NCI-H146 treated with DMSO at 0.1 percent for 48 hours (cell line): ENCODE results near the gene U2SURP.
A peak's percentile ranks its signal among the peaks of the same experiment; 100 is the strongest.
"Not testable (repeated sequence)": the region's sequence is repeated elsewhere in the genome, so short reads cannot be mapped to it uniquely, and the experiment has no call there.

ENCODE experiments used
- DNase-seq: peaks from one replicate; lab custom pipeline; 2025; ENCODE audit not compliant: unreplicated experiment; lab: John Stamatoyannopoulos, UW

U2SURP gene

DNA sequence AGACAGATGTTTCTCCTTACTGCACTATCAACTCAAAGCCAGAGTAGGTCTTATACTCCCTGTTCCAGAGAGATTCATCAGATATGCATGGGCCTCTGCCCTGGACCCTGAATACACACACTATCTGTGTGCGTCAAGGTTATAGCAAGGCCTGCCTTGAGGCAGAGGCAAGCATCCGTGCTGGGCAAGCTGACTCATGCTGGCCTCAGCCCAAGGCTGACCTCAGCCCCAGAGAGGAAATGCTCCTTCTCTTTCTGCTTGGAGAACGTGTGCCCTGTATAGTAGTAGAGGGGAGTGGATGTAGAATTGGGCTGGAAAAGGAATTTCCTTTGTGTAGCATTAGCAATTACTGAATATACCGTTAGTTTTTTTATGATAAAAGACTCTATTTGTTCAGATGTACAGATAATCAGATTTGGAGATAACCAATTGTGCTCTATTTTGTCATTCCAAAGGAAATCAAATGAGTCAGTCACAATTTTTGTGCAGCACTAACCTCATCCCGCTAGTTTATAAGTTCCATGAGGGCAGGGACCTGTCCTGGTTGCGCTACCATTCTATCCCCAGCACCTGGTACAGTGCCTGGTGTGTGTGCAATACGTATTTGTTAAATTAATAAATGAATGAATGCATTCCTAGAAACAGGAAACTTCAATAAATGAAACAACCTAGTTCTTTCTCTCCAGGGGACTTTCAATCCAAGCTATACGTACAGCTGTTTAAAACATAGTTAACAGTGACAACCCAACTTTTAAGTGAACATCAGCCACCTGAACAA is 24.6 kb upstream of the U2SURP start:
- no peak for DNase-seq

DNA sequence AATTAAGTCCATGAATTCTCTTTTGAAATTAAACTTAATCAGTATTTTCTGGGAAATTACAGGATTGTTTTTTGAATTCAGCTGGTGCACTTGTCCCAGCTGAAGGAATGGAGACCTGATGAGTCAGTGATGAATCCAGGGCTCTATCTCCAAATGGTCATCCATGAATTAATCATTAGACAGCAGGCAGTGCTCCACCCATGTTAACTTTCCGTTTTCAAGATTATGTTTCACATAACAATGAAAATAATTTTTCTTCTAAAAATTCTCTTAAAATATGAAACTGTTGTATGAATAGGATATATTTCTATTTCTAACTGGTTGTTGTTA is 24.0 kb upstream of the U2SURP start:
- DNase-seq = no peak

DNA sequence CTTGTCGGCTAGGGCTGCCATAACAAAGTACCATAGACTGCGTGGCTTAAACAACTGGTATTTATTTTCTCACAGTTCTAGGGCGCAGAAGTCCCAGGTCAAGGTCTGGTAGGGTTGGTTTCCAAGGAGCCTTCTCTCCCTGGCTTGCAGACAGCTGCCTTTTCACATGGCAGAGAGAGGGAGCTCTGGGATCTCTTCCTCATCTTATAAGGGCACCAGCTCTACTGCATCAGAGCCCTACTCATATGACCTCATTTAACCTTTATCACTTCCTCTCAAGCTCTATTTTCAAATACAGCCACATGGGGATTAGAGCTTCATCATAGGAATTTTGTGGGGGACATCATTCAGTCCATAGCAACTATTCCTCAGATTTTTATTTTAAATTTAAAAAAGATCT is 20.3 kb upstream of the U2SURP start:
- no peak for DNase-seq

DNA sequence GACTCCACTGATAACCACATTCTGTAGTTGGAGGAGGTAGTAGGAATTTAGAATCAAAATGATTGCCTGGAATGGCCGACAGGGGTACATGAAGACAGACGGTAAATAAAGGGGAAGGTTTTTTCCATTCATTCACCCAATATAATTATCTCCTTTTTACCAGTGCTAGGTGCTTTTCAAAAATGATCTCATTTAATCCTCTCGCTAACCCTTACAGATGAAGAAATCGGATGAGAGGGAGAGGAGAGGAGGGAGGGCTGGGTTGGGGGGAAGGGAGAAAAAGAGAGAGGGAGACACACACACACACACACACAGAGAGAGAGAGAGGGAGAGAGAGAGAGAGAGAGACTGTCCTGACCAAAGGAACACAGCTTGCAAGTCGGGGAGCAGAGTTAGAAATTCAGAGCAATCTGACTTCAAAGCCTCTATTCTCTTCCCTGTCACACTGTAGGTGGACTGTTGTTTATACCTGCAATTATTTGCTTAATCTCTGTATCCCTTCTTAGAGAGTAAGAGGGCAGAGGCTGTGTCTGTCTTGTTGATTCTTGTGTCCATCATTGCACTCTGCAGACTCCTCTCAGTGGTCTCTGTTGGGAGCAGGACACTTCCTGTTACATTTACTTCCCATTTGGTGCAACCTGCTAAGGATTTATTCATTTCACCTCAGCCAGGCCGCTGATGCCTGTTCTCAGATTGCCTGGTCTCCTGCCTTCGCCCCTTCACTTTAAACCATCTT is 19.2 kb upstream of the U2SURP start:
- no peak for DNase-seq

DNA sequence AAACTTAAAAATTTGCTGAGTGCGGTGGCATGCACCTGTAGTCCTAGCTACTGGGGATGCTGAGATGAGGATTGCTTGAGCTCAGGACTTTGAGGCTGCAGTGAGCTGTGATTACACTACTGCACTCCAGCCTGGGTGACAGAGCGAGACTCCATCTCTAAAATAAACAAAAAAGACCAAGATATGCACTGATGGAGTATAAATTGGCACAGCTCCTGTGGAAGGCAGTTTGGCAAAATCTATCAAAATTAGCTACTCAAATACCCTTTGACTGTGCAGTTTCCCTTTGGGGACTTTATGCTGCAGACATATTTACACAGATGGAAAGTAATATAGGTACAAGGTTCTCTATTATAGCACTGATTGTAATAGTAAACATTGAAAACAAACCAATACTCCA is 18.1 kb upstream of the U2SURP start:
- DNase-seq = no peak

DNA sequence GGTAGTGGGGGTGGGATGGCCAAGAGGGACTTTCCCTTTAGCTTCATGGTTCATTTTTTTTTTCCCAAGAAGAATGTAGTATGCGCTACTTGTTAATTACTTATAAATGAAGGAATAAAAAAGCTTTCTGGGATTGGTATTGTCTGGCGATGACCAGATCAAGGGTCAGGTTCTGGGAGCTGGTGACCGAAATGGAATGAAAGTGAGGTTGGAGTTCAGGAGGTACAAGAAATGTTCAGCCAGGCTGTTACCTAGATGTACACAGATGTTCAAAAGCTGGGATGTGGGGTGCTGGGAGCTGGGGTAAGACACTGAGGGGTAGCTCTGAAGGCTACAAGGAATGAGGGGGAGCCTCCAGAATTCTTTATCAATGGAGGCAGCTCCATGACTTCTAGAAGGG is 17.1 kb upstream of the U2SURP start:
- DNase-seq = no peak

DNA sequence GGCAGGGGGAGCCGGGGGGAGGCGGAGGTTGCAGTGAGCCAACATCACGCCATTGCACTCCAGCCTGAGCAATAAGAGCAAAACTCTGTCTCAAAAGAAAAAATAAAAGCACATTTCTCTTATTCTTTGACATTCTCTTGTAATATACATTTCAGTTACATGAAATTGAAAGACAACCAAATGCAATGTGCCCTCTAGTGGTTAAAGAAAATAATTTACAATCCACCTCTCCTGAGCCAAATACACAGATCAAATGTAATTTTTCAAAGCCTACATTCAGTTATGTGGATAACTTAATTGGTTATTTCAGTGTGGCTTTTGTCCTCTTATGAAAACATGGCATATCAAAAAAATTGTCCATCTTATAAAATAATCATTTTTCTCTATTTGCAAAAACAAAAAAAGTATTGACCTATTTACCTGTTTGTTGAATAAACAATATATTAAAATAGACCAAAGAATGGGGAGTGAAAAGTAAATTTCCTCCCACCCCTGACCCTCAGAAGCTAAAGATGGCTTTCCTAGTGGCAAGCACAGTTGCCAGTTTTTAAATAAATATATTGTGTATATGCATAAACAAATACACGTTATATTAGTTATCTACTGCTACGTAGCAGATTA is 14.2 kb upstream of the U2SURP start:
- DNase-seq = peak; percentile 67

DNA sequence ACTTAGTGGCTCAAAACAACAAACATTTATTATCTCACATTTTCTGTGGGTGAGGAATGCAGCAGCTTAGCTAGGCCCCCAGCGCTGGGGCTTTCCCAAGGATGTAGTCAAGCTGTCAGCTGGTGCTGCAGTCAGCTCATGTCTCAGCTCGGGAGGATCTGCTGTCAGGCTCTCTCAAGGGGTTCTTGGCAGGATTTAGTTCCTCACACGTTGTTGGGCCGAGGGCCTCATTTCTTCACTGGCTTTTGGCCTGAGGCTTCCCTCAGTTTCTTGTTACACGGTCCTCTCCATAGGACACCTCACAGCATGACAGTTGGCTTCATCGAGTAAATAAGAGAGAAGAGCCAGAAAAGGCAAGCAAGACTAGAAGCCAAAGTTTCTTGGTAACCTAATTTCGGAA is 13.7 kb upstream of the U2SURP start:
- no peak for DNase-seq

DNA sequence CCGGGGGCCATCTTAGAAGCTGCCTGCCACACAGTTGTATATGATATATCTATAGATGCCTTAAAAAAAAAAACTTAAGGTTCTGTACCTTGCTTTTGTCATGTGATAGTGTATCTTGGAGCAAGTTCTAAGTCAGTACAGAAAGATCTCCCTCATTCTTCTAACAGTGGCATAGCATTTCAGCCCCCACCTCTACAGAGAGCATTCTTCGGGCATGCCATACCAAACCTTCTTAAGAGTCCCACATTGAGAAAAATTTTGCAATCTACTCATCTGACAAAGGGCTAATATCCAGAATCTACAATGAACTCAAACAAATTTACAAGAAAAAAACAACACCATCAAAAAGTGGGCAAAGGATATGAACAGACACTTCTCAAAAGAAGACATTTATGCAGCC is 13.1 kb upstream of the U2SURP start:
- not testable (repeated sequence) for DNase-seq

DNA sequence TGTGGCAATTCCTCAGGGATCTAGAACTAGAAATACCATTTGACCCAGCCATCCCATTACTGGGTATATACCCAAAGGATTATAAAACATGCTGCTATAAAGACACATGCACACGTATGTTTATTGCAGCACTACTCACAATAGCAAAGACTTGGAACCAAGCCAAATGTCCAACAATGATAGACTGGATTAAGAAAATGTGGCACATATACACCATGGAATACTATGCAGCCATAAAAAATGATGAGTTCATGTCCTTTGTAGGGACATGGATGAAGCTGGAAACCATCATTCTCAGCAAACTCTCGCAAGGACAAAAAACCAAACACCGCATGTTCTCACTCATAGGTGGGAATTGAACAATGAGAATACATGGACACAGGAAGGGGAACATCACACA is 12.5 kb upstream of the U2SURP start:
- not testable (repeated sequence) for DNase-seq

DNA sequence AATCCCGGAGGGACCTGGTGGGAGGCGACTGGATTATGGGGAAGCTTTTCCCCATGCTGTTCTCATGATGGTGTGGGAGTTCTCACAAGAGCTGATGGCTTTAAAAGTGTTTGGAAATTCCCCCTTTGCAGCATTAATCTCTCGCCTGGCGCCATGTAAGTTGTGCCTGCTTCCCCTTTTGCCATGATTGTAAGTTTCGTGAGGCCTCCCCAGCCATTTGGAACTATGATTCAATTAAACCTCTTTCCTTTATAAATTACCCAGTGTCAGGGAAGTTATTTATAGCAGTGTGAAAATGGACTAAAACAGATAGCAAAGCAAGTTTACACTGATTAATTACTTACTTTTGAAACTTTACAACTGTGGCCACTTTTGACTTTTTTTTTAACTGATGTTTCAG is 10.6 kb upstream of the U2SURP start:
- no peak for DNase-seq

DNA sequence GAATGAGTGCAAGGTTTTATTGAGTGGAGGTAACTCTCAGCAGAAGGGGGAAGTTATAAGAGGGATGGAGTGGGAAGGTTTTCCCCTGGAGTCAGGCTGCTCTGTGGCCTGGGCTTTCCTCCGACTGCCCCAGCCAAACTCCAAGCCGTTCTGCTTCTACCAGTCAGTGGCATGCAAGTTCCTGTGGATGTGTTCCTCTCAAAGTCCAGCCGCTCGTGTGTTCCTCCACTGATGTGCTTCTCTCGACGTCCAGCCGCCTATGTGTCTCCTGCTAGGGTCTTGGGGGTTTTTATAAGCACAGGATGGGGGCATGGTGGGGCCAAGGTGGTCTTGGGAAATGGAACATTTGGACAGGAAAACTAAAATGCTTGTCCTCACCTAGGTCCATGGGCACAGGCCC is 9.0 kb upstream of the U2SURP start:
- DNase-seq = no peak

DNA sequence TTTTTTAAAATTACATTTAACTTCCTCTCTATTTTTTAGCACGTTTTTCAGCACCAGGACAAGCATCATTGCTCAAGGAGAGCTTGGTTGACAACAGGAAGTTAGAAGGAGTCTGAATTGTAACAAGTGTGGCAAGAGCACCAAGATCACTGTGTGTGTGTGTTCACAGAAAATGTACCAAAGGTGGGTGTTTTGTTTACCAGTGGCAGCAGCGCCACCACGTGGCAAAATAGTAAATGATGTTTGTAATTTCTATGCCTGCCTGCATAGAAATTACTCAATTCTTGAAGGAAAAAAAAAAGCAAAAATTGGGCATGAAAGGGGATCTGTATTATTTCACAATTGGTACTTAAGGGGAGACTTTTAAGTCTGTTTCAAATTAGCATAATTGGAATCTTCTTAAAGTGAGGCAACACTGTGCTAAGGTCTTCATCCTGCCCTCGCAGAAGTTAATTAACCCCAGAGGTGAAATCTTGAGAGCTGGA is 7.4 kb upstream of the U2SURP start:
- DNase-seq = peak; percentile 61

DNA sequence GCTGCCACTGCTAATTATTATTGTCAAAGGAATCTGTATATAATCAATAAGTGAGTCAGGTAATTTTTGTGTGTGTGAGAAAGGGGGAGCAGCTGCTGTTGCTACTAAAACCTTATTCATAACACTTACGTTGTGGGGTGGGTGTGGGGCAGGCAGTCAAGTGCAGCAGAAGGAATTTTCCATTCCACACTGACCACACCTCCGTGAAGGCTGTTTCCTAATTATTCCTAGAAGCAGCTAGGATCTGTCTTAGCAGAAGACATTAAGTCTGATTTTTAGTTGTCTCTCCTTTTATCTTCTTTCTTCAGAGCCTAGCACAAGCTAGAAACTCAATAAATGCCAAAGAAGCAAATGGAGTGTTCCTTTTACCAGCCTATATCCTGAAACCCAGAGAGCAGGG is 4.0 kb upstream of the U2SURP start:
- peak; percentile 32 for DNase-seq

DNA sequence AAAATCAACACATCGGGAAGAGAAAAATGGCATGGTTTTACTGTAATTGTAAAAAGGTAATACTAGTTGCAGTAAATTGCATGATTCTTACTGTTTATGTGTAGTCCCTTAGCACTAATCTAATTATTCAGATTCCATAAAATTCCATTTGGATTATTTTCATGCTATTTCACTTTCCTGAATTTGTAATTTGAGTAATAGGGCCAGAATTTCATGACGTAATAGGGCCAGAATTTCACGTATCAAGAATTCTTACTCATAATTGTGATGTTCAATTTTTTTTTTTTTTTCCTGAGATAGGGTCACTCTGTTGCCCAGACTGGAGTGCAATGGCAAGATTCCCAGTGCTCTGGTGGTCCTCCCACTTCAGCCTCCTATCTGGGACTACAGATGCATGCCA is 2.9 kb upstream of the U2SURP start:
- DNase-seq = no peak

DNA sequence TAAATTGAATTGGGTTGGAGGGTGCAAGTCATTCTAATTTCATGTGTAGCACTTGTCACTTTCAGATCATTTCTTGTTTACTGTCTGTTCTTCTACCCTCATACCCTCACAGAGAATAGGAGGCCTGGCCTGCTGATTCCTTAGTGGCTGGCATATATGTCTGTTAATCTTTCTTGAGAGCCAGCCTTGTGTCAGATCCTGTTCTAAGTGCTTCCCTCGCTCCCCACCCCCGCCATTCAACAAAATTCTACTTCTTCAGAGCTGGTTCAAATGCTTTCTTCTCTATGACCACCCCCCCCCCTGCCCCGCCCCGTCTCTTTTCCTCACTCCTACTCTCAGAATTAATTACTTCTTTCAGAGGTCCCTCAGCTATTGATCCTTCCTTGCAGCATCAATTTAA is 1.5 kb upstream of the U2SURP start:
- DNase-seq = no peak

DNA sequence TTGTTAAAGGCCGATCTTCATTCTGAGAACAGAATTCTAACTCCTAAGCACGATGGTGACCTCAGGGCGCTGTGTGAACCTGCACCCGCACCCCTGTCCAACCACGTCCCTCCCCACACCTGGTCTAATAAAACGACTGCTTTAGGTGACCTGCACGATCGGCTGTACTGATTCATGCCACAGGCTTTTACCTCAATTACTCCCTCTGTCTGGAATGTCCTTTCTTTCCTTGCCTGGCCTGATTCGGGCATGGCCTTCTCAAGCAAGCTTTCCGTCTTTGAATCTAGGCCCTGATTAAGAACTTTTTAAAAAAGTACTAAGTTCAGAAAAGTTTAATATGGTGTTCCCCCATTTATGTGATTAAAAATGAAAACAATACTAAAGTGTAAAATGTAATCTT is 842 bp upstream of the U2SURP start:
- DNase-seq = peak; percentile 47

DNA sequence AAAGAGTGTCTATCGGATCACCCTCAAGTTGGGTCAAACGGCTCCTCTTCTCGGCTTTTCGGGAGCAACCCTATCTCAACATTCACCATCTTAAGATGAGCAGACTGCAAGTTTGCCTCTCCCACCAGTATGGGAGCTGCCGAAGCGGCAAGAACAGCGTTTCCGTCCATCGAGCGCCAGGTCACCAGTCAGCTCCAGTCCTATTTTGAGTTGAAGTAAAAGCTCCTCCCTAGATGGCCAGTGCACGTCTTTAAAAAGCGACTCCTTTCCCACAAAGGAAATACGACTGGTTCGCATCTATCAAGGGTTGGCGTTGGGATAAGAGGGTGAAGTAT is 369 bp upstream of the U2SURP start:
- DNase-seq = no peak

DNA sequence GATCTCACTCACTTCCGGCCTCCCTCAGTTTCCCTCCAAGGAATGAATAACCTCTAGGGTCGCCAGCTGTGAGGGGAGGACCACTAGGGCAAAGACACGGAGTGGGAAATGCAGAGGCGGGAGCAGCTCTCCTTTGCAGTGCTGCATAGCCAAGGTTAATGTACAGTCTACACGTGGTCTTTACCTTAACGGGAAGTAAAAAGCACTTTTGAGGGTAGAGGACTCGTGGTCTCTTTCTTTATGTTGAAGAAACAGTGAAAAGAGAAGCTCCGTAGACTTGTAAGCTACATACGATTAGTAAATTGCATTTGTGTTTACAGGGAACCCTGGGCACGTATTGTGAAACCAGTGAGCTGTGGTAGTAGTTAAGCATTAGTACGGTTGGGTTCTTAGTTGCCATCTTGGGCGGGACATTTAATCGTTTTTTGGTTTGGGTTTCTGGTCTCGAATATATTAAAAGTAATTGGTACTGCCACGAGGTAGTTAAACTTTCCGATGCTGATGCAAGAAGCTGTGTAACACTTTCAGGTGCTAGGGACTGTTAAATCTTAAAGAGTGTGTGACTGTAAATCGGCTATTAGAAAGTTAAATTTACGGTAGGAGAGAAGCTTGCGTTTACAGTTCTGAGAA is 828 bp downstream of the U2SURP start:
- peak; percentile 63 for DNase-seq

DNA sequence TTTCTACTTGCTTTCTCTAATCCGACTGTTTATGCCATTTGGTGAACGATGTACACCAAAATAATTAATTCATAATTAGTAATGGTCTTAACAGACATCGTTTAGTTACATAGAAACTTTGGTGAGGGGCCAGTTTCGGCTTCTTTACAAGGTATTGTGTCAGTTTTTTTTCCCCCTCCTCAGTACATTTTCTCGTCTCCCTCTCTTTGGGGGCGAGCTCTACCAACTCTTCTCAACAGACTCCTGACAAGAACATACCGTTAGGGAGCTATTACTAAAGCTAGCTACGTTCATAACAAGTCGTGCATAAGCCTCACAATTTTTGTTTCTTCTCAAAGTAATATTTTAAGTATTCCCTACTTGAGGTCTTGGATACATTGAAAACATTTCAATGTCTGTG is 1.4 kb downstream of the U2SURP start:
- DNase-seq = no peak

DNA sequence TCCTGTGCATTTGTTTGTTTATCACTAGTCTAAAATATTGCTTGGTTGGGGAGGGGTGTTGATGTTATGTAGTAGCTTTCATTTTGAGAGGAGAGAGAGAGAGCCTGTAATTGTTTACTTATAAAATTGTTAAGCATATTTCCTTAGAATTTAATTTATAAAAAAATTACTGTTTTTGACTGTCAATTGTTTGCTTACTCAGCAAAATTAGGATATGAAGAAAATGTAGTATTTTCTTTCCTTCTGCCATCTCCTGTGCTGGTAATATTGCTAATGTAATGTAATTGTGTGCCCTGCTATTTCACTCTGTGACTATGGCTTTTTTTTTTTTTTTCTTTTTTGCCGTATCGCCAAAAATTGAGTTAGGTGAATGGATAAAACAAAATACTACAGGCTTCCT is 3.5 kb downstream of the U2SURP start:
- no peak for DNase-seq

DNA sequence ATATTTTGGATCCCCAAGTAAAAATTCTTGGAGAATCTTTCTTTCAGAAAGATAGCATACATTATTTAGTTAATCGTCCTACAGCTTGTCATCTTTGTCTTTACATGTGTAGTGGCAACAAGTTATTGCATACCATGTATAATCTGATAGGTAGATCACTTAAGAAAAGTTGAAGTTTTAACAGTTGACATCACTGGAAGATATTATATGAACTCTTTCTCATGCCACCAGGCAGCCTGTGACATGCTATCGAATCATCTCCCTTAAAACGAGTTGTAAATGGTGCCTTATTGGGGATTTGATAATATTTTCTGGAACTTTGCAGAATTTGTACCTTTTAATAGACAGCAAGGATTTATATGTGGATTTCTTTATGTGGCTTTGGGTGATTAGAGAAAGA is 8.7 kb downstream of the U2SURP start:
- no peak for DNase-seq
